Aorta (tissue), 5 donors: Measurements from ENCODE around the gene RRP1B. TPM values are rescaled to one million over a fixed set of nuclear protein-coding genes. Genes with fewer than 3 reads are reported as not detected.

Source experiments
- ATAC-seq: fragments of 200-7000 bp; cut with Tn5 transposase; one replicate; pipeline ENCODE4 v1.9.1; 2022; ENCODE audit warnings: moderate library complexity; ENCODE audit not compliant: low FRiP score
- DNase-seq, 2 donors: peaks; one replicate each; pipeline ENCODE4 v3.0.0-alpha.2; 2020
- H3K27ac ChIP-seq, 2 donors: one replicate each; pipeline ENCODE4 v1.5.1; 2013; ENCODE audit warnings: low read length in 2 of 2, mild to moderate bottlenecking in 2 of 2, moderate library complexity in 2 of 2, control low read depth in 1 of 2, inconsistent platforms in 1 of 2, low read depth in 1 of 2
- H3K27me3 ChIP-seq, 2 donors: one replicate each; pipeline ENCODE4 v1.6.1; 2013; ENCODE audit warnings: control low read depth in 1 of 2, low read length in 1 of 2, mild to moderate bottlenecking in 1 of 2, moderate library complexity in 1 of 2; ENCODE audit not compliant: insufficient read depth in 2 of 2, control insufficient read depth in 1 of 2
- H3K36me3 ChIP-seq, 2 donors: one replicate each; pipeline ENCODE4 v1.6.1; 2013; ENCODE audit warnings: control low read depth in 1 of 2, low read length in 1 of 2, mild to moderate bottlenecking in 1 of 2; ENCODE audit not compliant: insufficient read depth in 2 of 2, control insufficient read depth in 1 of 2
- H3K4me1 ChIP-seq, 2 donors: one replicate each; pipeline ENCODE4 v1.6.1; 2013; ENCODE audit warnings: low read length in 2 of 2, control low read depth in 1 of 2, mild to moderate bottlenecking in 1 of 2, moderate library complexity in 1 of 2; ENCODE audit not compliant: insufficient read depth in 2 of 2, control insufficient read depth in 1 of 2
- H3K4me3 ChIP-seq, 2 donors: one replicate each; pipeline ENCODE4 v1.5.1; 2013; ENCODE audit warnings: low read length in 2 of 2, control low read depth in 1 of 2, mild to moderate bottlenecking in 1 of 2
- H3K9me3 ChIP-seq: one replicate; pipeline ENCODE4 v1.6.1; 2013; ENCODE audit warnings: mild to moderate bottlenecking, low read length; ENCODE audit not compliant: control insufficient read depth
- WGBS, 2 donors: extraction: QIAGEN DNeasy Blood & Tissue Kit; methylation state at CpG; one replicate each; pipeline ENCODE4 v1.1.7; 2013; 5-methylcytosine and 5-hydroxymethylcytosine counted together
- intact Hi-C, 2 donors: fragments of 100-400 bp; cut with DNase I; formaldehyde crosslinking; loops; one replicate each; pipeline versions ENCODE4 v1.14.2 to v1.15.0; 2022
- polyA plus RNA-seq, 2 donors: library from polyadenylated mRNA; stranded (reverse); fragments of 200-250 nt; gene quantifications; one replicate each; pipeline ENCODE4 v1.2.3, GENCODE V29; 2013
- total RNA-seq, 2 donors: library from RNA; stranded (reverse); fragmentation: NEBNext Ultra II Directional; extraction: Animal tissue kit (Norgen Biotek cat#: 25700); gene quantifications; one replicate each; pipeline ENCODE4 v1.2.1, GENCODE V29; 2021
- donor health status: healthy with polysubstance abuse.
- donor health status: Bipolar disorder and iron deficiency.
- donor health status: DM: no; HTN: no; CAD: no.
- donor health status: DM: no; HTN: no; CAD: no.
- donor health status: DM: yes; HTN: yes; CAD: no.

The RRP1B gene
- total and polyA plus RNA-seq, 4 donors = 4.9 to 16.4 (median 10.9) TPM

- 76 to 86% methylated on average over 2 of the region's 2 CpGs for WGBS, 2 donors
- Histone ChIP-seq H3K9me3 (peaks cover 7% of the 10 kb centered on the region), H3K4me1 (no peaks in the 10 kb centered on the region), H3K36me3 (no peaks in the 10 kb centered on the region), H3K27ac (no peak overlapping the region), H3K4me3 (no peak overlapping the region), H3K27me3 (no peaks in the 10 kb centered on the region)
- ATAC-seq = no peak
- intact Hi-C loops = no loop called here
- no peak for DNase-seq
Measured at GRCh38 chr21:43622796-43623195, 36.6 kb upstream of the RRP1B start.

GRCh38 chr21:43623588-43623987 lies 35.8 kb upstream of the RRP1B start:
- no peak for DNase-seq
- Histone ChIP-seq H3K27me3 (no peaks in the 10 kb centered on the region), H3K4me1 (no peaks in the 10 kb centered on the region), H3K4me3 (no peak overlapping the region), H3K27ac (no peak overlapping the region), H3K9me3 (peaks cover 7% of the 10 kb centered on the region), H3K36me3 (no peaks in the 10 kb centered on the region)
- no peak for ATAC-seq
- 92 to 94% methylated on average over 2 of the region's 2 CpGs for WGBS, 2 donors
- intact Hi-C loops = no loop called here

GRCh38 chr21:43624339-43624738 lies 35.0 kb upstream of the RRP1B start:
- Histone ChIP-seq H3K27me3 (no peaks in the 10 kb centered on the region), H3K27ac (no peak overlapping the region), H3K4me3 (no peak overlapping the region), H3K9me3 (peaks cover 7% of the 10 kb centered on the region), H3K36me3 (no peaks in the 10 kb centered on the region), H3K4me1 (no peaks in the 10 kb centered on the region)
- intact Hi-C loops = no loop called here
- ATAC-seq = no peak
- WGBS, 2 donors = 82 to 87% methylated on average over 4 of the region's 4 CpGs
- DNase-seq = no peak

GRCh38 chr21:43626390-43626789 lies 33.0 kb upstream of the RRP1B start:
- 42 to 44% methylated on average over 3 of the region's 3 CpGs for WGBS, 2 donors
- no peaks in the 10 kb centered on the region for H3K9me3 ChIP-seq
- H3K27me3 ChIP-seq = no peaks in the 10 kb centered on the region
- DNase-seq (no peak), ATAC-seq (no peak)
- H3K27ac ChIP-seq = no peak overlapping the region
- no peaks in the 10 kb centered on the region for H3K36me3 ChIP-seq
- no peak overlapping the region for H3K4me3 ChIP-seq
- H3K4me1 ChIP-seq = no peaks in the 10 kb centered on the region
- intact Hi-C loops = no loop called here

GRCh38 chr21:43627527-43627926 lies 31.8 kb upstream of the RRP1B start:
- intact Hi-C loops = no loop called here
- 90 to 91% methylated on average over 2 of the region's 2 CpGs for WGBS, 2 donors
- Histone ChIP-seq H3K27me3 (no peaks in the 10 kb centered on the region), H3K4me1 (no peaks in the 10 kb centered on the region), H3K9me3 (no peaks in the 10 kb centered on the region), H3K27ac (no peak overlapping the region), H3K36me3 (no peaks in the 10 kb centered on the region), H3K4me3 (no peak overlapping the region)
- no peak for DNase-seq
- no peak for ATAC-seq

- Histone ChIP-seq H3K4me1 (no peaks in the 10 kb centered on the region), H3K27ac (no peak overlapping the region), H3K36me3 (no peaks in the 10 kb centered on the region), H3K27me3 (no peaks in the 10 kb centered on the region), H3K4me3 (no peak overlapping the region), H3K9me3 (no peaks in the 10 kb centered on the region)
- DNase-seq = no peak
- intact Hi-C loops = no loop called here
- WGBS, 2 donors = 87 to 90% methylated on average over 10 to 14 of the region's 14 CpGs
- no peak for ATAC-seq
Measured at GRCh38 chr21:43631411-43632107, 27.8 kb upstream of the RRP1B start.

GRCh38 chr21:43632373-43632905 lies 26.9 kb upstream of the RRP1B start:
- DNase-seq = no peak

GRCh38 chr21:43634618-43635017 lies 24.7 kb upstream of the RRP1B start:
- intact Hi-C loops = no loop called here
- no peaks in the 10 kb centered on the region for H3K9me3 ChIP-seq
- H3K27ac ChIP-seq = no peak overlapping the region
- no peaks in the 10 kb centered on the region for H3K4me1 ChIP-seq
- no peak overlapping the region for H3K4me3 ChIP-seq
- WGBS, 2 donors = 73 to 77% methylated on average over 5 of the region's 5 CpGs
- no peak for ATAC-seq
- no peaks in the 10 kb centered on the region for H3K36me3 ChIP-seq
- H3K27me3 ChIP-seq = no peaks in the 10 kb centered on the region
- DNase-seq = no peak

More at GRCh38 chr21:43632373-43632905, 26.9 kb upstream of the RRP1B start:
- H3K36me3 ChIP-seq = no peaks in the 10 kb centered on the region
- no peaks in the 10 kb centered on the region for H3K4me1 ChIP-seq
- no peaks in the 10 kb centered on the region for H3K27me3 ChIP-seq
- no peak for ATAC-seq
- no peak overlapping the region for H3K27ac ChIP-seq
- intact Hi-C loops = no loop called here
- H3K4me3 ChIP-seq = no peak overlapping the region
- no peaks in the 10 kb centered on the region for H3K9me3 ChIP-seq
- WGBS, 2 donors = 62 to 68% methylated on average over 5 of the region's 5 CpGs

- DNase-seq (no peak), ATAC-seq (no peak)
- Histone ChIP-seq H3K9me3 (no peaks in the 10 kb centered on the region), H3K36me3 (no peaks in the 10 kb centered on the region), H3K27ac (no peak overlapping the region), H3K27me3 (no peaks in the 10 kb centered on the region), H3K4me1 (no peaks in the 10 kb centered on the region), H3K4me3 (no peak overlapping the region)
- WGBS, 2 donors = 97% methylated on average over 7 of the region's 7 CpGs
- intact Hi-C loops = no loop called here
Measured at GRCh38 chr21:43635436-43635835, 23.9 kb upstream of the RRP1B start.
